Tibial nerve (tissue), 4 donors: ENCODE data around the gene PIGS. TPM values are rescaled to one million over a fixed set of nuclear protein-coding genes. Genes with fewer than 3 reads are reported as not detected.

ENCODE experiments used
- DNase-seq, 2 donors: peaks; one replicate each; pipeline ENCODE4 v3.0.0-alpha.2; 2019; ENCODE audit warnings: low spot score in 2 of 2
- H3K27ac ChIP-seq, 4 donors: fragments of 200-600 bp; sonication (generic) in 3 of 4; one replicate each; pipeline ENCODE4 v1.5.1; 2017 to 2019; ENCODE audit warnings: mild to moderate bottlenecking in 1 of 4
- H3K27me3 ChIP-seq, 2 donors: fragments of 200-600 bp; sonication (generic) in 1 of 2; one replicate each; pipeline versions ENCODE4 v1.5.1 to v1.6.0; 2017 to 2019
- H3K36me3 ChIP-seq, 3 donors: fragments of 200-600 bp; sonication (generic); one replicate each; pipeline ENCODE4 v1.5.1; 2018 to 2019
- H3K4me1 ChIP-seq, 4 donors: fragments of 200-600 bp; sonication (generic) in 3 of 4; one replicate each; pipeline ENCODE4 v1.5.1; 2017 to 2019
- H3K4me3 ChIP-seq, 4 donors: fragments of 200-600 bp; sonication (generic) in 3 of 4; one replicate each; pipeline ENCODE4 v1.5.1; 2017 to 2019; ENCODE audit warnings: mild to moderate bottlenecking in 1 of 4, moderate library complexity in 1 of 4
- H3K9me3 ChIP-seq, 4 donors: fragments of 200-600 bp; sonication (generic) in 3 of 4; one replicate each; pipeline ENCODE4 v1.5.1; 2017 to 2019
- EP300 ChIP-seq, 2 donors: sonication (generic); formaldehyde crosslinking; IDR thresholded peaks; one replicate each; pipeline ENCODE4 v1.6.1; 2017; ENCODE audit warnings: antibody characterized with exemption in 2 of 2, mild to moderate bottlenecking in 1 of 2
- POLR2A ChIP-seq, 2 donors: fragments of 450-650 bp; IDR thresholded peaks; one replicate each; pipeline ENCODE4 v1.6.1; 2017; ENCODE audit warnings: antibody characterized with exemption in 2 of 2, mild to moderate bottlenecking in 2 of 2, moderate library complexity in 2 of 2
- WGBS, 2 donors: methylation state at CpG; one replicate each; pipeline ENCODE4 v1.1.5; 2018; 5-methylcytosine and 5-hydroxymethylcytosine counted together
- total RNA-seq, 4 donors: library from RNA; depleted of rRNA; stranded (reverse); fragments of >200 nt; gene quantifications; one replicate each; pipeline ENCODE4 v1.1.0, GENCODE V29; 2016
- TF ChIP-seq, protein P1 (sequence below), 5 experiments: fragments of 200-600 bp in 3 of 5; fragments of 450-650 bp in 2 of 5; sonication (generic) in 3 of 5; IDR thresholded peaks; one replicate each; pipeline ENCODE4 v1.5.1; 2016 to 2019; ENCODE audit warnings: antibody characterized with exemption in 5 of 5, mild to moderate bottlenecking in 3 of 5, moderate library complexity in 2 of 5

PIGS gene
- total RNA-seq, 4 donors from 2014 or later = 62.2 to 82.4 (median 73.2) TPM

DNA sequence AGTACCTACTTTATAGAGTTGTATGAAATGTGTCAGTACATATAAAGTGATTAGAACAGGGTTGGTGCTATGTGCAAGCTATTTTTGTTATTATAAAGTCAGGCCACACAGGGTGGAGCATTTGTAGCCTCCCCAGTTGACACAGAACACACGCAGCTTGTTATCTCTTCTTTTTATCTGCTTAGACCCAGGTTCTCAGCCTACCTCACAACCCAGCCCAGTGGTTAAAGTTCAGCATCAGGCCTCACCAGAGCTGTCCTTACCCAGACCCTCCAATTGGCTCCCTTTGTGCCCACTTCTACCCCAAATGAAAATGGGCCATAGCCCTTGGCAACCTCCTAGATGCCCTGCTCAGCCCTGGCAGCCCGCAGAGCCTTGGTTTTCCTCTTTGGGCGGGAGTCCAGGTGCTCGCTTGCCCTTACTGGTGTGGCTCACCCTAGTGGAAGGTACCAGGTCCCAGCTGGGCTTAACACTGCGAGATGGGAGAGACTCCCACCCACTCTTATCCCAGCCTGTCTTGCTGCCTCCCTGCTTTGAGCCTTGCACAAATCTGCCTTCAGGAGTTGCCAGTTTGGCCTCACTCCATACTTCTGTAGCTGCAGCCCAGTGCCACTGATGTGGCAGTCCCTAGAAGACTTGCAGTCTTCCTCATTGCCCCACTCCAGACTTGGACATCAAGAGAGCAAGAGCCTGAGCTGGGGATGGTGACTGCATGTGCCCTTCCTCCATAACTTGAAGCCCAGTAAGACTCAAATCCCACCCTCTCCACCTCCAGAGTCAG, 1.1 kb upstream of the PIGS start:
- Histone ChIP-seq H3K9me3 (no peaks in the 10 kb centered on the region), H3K4me1 (peaks cover 0 to 58% (median 20%) of the 10 kb centered on the region in 4 donors), H3K27ac (peak overlapping the region; percentile 25 to 95 (median 82)), H3K27me3 (no peaks in the 10 kb centered on the region), H3K4me3 (peak overlapping the region in 3 of 4 donors; percentile 61 to 98 (median 77)), H3K36me3 (peaks cover 0 to 20% (median 0%) of the 10 kb centered on the region in 3 donors)
- TF ChIP-seq, protein P1, sequence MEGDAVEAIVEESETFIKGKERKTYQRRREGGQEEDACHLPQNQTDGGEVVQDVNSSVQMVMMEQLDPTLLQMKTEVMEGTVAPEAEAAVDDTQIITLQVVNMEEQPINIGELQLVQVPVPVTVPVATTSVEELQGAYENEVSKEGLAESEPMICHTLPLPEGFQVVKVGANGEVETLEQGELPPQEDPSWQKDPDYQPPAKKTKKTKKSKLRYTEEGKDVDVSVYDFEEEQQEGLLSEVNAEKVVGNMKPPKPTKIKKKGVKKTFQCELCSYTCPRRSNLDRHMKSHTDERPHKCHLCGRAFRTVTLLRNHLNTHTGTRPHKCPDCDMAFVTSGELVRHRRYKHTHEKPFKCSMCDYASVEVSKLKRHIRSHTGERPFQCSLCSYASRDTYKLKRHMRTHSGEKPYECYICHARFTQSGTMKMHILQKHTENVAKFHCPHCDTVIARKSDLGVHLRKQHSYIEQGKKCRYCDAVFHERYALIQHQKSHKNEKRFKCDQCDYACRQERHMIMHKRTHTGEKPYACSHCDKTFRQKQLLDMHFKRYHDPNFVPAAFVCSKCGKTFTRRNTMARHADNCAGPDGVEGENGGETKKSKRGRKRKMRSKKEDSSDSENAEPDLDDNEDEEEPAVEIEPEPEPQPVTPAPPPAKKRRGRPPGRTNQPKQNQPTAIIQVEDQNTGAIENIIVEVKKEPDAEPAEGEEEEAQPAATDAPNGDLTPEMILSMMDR (IDR thresholded peaks at IDR 0.05) = no peak
- no peak for TF ChIP-seq EP300 (IDR thresholded peaks at IDR 0.05)
- no peak for TF ChIP-seq POLR2A (IDR thresholded peaks at IDR 0.05)
- DNase-seq = no peak
- 77 to 86% methylated on average over 5 of the region's 5 CpGs for WGBS, 2 donors

DNA sequence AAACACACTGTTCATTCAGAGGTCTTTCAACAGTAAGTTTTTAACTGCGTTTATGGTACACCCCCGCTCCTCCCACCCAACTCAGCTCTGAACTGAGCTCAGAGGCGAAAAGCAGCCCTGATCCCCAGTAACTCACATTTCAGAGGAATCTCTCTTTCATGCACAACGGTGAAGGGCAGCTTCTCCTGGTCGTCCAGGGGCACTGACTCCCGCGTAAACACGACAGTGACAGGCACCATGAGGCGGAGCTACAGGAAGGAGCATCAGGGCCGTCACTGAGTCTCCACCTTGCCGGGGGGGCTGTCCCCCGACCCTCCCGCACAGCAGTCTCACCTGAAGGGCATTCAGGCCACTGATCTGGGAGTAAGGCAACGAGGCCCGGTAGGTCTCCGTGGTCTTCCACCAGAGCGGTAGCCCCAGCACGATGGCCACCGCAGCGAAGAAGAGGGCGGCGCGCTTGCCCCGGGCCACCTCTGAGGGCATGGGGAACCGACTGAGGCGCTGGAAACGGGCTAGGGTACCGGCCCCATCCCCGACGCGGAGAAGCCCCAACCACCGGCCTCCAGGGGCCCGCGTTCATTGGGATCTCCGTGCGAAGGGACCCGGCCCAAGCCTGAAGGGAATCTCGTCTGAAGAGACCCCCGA, 486 bp downstream of the PIGS start:
- peak overlapping the region; percentile 61 to 98 (median 69) for H3K4me3 ChIP-seq
- no peak for DNase-seq
- peak overlapping the region; percentile 44 to 95 (median 86) for H3K27ac ChIP-seq
- peaks cover 0 to 23% (median 0%) of the 10 kb centered on the region in 3 donors for H3K36me3 ChIP-seq
- no peaks in the 10 kb centered on the region for H3K27me3 ChIP-seq
- TF ChIP-seq POLR2A (IDR thresholded peaks at IDR 0.05) (no peak), EP300 (IDR thresholded peaks at IDR 0.05) (no peak)
- TF ChIP-seq, protein P1 (IDR thresholded peaks at IDR 0.05) = no peak
- peaks cover 0 to 46% (median 18%) of the 10 kb centered on the region in 4 donors for H3K4me1 ChIP-seq
- H3K9me3 ChIP-seq = no peaks in the 10 kb centered on the region
- WGBS, 2 donors = 0 to 1% methylated on average over 17 to 31 of the region's 39 CpGs

DNA sequence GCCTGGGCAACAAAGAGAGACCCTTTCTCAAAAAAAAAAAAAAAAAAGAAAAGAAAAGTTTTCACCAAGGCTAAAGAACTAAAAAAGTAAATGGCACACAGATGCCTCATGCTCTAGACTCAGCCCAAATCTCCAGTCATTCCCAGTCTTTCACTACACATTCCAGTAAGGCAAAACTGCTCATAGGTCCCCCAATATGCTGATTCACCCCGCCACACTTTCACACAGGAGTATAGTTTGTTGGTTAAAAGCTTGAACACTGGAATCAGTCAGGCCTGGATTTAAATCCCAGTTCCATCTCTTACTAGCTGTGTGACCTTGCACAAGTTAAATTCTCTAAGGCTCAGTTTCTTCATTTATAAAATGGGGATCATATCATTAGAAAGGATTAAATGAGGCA, 1.9 kb downstream of the PIGS start:
- Histone ChIP-seq H3K9me3 (no peaks in the 10 kb centered on the region), H3K4me1 (peaks cover 0 to 38% (median 17%) of the 10 kb centered on the region in 4 donors), H3K27ac (no peak overlapping the region), H3K4me3 (no peak overlapping the region), H3K36me3 (peaks cover 0 to 21% (median 0%) of the 10 kb centered on the region in 3 donors), H3K27me3 (no peaks in the 10 kb centered on the region)
- WGBS, 2 donors = 97 to 100% methylated on average over 1 of the region's 1 CpG
- DNase-seq = no peak
- TF ChIP-seq POLR2A (IDR thresholded peaks at IDR 0.05) (no peak), EP300 (IDR thresholded peaks at IDR 0.05) (no peak)
- TF ChIP-seq, protein P1 (IDR thresholded peaks at IDR 0.05) = no peak

DNA sequence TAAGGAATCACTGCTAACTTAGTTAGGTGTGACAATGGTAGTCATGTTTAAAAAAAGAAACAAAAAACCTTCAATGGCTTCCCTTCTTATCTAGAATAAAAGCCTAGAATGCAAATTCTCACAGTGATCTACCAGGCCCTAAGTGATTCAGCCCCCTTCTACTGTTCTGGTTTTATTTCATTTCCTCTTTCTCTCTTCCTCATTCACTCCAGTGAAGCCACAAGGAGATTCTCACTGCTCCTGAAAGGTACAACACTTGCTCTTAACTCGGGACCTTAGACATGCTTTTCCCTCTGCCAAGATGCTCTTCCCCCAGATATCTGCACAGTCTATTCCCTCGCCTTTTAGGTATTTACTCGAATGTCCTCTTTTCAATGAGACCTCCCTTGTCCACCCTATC, 3.7 kb downstream of the PIGS start:
- Histone ChIP-seq H3K27ac (no peak overlapping the region), H3K4me1 (peaks cover 0 to 42% (median 17%) of the 10 kb centered on the region in 4 donors), H3K4me3 (no peak overlapping the region), H3K27me3 (no peaks in the 10 kb centered on the region), H3K36me3 (peaks cover 0 to 28% (median 0%) of the 10 kb centered on the region in 3 donors), H3K9me3 (no peaks in the 10 kb centered on the region)
- TF ChIP-seq EP300 (IDR thresholded peaks at IDR 0.05) = no peak
- no peak for TF ChIP-seq POLR2A (IDR thresholded peaks at IDR 0.05)
- TF ChIP-seq, protein P1 (IDR thresholded peaks at IDR 0.05) = no peak
- WGBS, 2 donors = 76 to 82% methylated on average over 3 of the region's 3 CpGs
- no peak for DNase-seq

DNA sequence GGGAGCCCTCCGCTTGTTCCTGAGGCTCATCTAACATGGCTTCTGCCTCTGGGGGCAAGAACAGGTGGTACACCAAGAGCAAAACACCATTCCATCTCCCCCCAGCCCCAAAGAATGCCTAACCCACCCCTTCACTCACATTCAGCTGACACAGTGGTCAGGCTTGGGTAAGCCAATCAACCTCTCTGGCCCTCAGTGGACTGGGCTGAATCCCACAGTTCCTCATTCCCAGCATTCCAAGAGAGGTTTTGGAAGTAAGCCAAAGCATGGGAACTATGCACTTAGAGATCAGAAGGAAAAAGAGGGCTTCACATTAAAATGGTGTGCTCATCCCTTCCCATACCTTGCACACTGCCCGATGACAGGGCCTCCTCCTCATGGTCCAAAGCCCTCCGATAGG, 7.8 kb downstream of the PIGS start:
- TF ChIP-seq EP300 (IDR thresholded peaks at IDR 0.05) (no peak), POLR2A (IDR thresholded peaks at IDR 0.05) (no peak)
- TF ChIP-seq, protein P1 (IDR thresholded peaks at IDR 0.05) = no peak
- H3K27ac ChIP-seq = peak overlapping the region in 1 of 4 donors; percentile 44
- DNase-seq = no peak
- no peaks in the 10 kb centered on the region for H3K27me3 ChIP-seq
- no peaks in the 10 kb centered on the region for H3K9me3 ChIP-seq
- H3K4me1 ChIP-seq = peaks cover 0 to 18% (median 2%) of the 10 kb centered on the region in 4 donors
- H3K4me3 ChIP-seq = no peak overlapping the region
- H3K36me3 ChIP-seq = peaks cover 4 to 65% (median 22%) of the 10 kb centered on the region in 3 donors
- 71 to 75% methylated on average over 3 of the region's 3 CpGs for WGBS, 2 donors
